Measurements from ENCODE around the gene CRY2. TPM values are rescaled to one million over a fixed set of nuclear protein-coding genes. Genes with fewer than 3 reads are reported as not detected.

The CRY2 gene
- total and polyA plus RNA-seq, 2 of the 8 experiments (the other 6 are each of a cell fraction or from before 2014, with no cell fraction given) = 8.0 to 9.4 TPM

GRCh38 chr11:45887587-45887986 is 40.3 kb downstream of the CRY2 start (continued):
- no peak for TF ChIP-seq NANOG (IDR thresholded peaks at IDR 0.05; ENCODE audit: insufficient read depth, low read depth, low read length, poor library complexity, severe bottlenecking)
- TF ChIP-seq KDM1A (IDR thresholded peaks at IDR 0.05; ENCODE audit: borderline replicate concordance, low read length) = no peak
- TF ChIP-seq FOSL1 (IDR thresholded peaks at IDR 0.05; ENCODE audit: insufficient read depth, low read depth, low read length) = no peak
- TF ChIP-seq POLR2A (IDR thresholded peaks at IDR 0.05; ENCODE audit: control extremely low read depth in 1 of 2, low read depth in 2 of 2, low read length in 2 of 2) = no peak

Measured in H1 (cell line).